ENCODE results near the gene GPC6. TPM values are rescaled to one million over a fixed set of nuclear protein-coding genes. Genes with fewer than 3 reads are reported as not detected.

GPC6 gene
- total and polyA plus RNA-seq, 10 donors, result 0.22 to 9.3 (median 4.5) TPM

DNA sequence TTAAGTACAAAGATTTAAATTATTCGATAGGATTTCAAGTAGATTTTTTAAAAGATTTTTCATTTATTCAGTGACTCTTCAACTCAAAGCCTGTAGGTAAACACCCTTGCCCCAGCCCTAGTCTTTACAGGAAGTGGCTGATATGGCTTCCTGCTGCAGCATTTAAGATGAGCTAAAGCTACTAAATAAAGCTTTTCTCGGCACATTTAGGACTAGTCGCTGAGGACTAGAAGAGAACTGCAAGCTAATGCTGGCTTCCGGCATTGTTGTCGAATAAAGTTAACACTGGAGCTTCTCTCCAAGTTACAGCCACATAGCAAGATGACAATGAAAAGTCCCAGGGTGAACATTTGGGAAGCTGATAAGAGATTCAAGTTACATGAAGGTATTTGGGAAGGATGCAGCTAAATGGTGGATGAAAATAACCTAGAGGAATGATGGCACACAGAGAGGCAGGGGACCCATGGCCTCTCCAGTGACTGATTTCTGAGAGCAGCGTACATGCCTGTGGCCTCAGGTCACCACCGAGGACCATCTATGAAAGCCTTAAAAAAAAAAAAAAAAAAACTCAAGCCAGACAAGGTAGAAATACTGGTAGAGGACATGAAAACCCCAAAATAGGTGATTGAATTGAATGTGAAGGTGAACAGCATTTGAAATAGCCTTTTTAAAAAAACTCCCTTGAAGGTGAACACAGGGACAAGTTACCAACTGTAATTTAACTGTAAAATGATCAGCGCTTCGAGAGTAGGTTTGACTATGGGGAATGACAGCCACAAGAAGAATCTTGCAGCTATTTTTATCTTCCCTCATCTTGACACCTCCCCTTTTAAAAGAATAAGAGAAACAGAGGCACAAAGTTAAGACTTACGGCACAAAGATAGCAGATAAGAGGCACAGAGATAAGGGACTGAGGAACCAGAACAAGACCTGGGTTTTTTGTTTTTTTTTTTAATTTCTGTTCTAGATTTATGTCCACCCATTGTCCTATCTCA is 1097.5 kb downstream of the GPC6 start:
- Histone ChIP-seq H3K9me3 (no peaks in the 10 kb centered on the region), H3K4me3 (no peak overlapping the region), H3K27me3 (replicated peaks in 1 of 7) (no peaks in the 10 kb centered on the region), H3K36me3 (no peaks in the 10 kb centered on the region), H3K4me1 (peaks cover 19 to 64% (median 34%) of the 10 kb centered on the region in 6 donors), H3K27ac (peak overlapping the region; percentile 31 to 83 (median 68))
- 47 to 66% (median 52%) methylated on average over 10 of the region's 10 CpGs for WGBS, 5 donors
- intact Hi-C loops (cut with DNase I; ENCODE audit: low total_unique reads), result no loop called here
- DNase-seq, result no peak
- TF ChIP-seq, protein P1, sequence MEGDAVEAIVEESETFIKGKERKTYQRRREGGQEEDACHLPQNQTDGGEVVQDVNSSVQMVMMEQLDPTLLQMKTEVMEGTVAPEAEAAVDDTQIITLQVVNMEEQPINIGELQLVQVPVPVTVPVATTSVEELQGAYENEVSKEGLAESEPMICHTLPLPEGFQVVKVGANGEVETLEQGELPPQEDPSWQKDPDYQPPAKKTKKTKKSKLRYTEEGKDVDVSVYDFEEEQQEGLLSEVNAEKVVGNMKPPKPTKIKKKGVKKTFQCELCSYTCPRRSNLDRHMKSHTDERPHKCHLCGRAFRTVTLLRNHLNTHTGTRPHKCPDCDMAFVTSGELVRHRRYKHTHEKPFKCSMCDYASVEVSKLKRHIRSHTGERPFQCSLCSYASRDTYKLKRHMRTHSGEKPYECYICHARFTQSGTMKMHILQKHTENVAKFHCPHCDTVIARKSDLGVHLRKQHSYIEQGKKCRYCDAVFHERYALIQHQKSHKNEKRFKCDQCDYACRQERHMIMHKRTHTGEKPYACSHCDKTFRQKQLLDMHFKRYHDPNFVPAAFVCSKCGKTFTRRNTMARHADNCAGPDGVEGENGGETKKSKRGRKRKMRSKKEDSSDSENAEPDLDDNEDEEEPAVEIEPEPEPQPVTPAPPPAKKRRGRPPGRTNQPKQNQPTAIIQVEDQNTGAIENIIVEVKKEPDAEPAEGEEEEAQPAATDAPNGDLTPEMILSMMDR (IDR thresholded peaks at IDR 0.05 in 8 of 11, conservative IDR thresholded peaks at IDR 0.05 in 3 of 11), result peak in 4 of 11 experiments; percentile 6 to 30 (median 19)
- no peak for TF ChIP-seq POLR2A (IDR thresholded peaks at IDR 0.05)

DNA sequence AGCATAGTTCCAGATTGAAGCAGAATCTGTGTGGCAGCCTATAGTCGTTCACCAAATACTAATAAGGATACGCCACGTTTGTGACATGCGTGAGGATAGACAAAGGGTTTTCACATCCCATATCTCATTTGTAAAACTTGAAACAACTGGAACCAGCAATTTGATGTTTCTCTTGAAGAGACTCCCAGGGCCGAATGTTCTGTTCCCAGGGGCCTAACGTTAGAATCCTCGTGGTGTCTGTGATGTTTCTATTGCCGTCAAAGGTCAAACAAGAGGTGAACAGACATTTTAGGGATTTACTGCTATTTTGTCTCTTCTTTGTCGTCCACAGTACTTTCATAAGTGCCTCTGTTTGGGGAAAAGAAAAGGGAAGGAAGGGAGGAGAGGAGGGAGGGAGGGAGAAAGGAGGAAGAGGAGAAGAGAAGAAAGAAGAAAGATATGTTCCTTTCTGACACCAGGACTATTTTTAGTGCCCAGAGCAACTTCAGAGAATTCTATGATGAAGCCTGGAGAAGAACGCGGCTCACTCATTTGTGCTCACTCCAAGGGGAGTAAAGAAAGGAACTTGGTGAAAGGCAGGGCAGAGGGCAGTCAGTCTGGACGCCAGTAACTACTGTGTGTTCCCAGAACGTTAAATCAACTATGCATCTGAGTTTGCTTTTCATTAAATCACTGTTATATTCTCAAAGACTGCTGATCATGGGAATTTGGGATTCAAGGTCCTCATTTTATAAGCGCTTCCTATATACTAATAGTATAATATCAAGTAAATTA is 1098.3 kb downstream of the GPC6 start:
- DNase-seq, result no peak
- Histone ChIP-seq H3K36me3 (no peaks in the 10 kb centered on the region), H3K4me3 (no peak overlapping the region), H3K4me1 (peaks cover 21 to 73% (median 43%) of the 10 kb centered on the region in 6 donors), H3K27me3 (replicated peaks in 1 of 7) (no peaks in the 10 kb centered on the region), H3K27ac (peak overlapping the region in 5 of 8 donors; percentile 8 to 83 (median 73)), H3K9me3 (no peaks in the 10 kb centered on the region)
- intact Hi-C loops (cut with DNase I; ENCODE audit: low total_unique reads), result no loop called here
- no peak for TF ChIP-seq POLR2A (IDR thresholded peaks at IDR 0.05)
- TF ChIP-seq POLR2AphosphoS5 (IDR thresholded peaks at IDR 0.05), result no peak
- TF ChIP-seq, protein P1 (IDR thresholded peaks at IDR 0.05 in 8 of 11, conservative IDR thresholded peaks at IDR 0.05 in 3 of 11), result no peak
- 81 to 87% (median 85%) methylated on average over 14 of the region's 14 CpGs for WGBS, 5 donors

DNA sequence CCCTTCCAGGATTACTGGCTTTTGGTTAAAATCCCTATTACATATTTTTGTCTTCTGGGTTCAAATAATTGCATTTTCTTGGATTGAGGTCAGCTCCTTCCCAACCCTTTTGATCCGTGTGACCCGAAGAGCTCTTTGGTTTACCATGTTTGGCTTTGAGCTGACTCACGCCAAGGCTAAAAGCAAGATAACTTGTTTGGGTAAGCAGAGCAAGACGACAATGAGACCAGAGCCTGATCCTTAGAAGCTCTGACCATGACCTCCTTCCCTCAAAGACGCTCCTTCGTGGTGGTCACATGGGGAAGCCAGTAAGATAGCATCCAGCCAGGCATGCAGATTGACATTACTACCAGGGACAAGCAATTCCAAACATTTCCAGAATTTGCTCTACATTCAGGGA is 1099.0 kb downstream of the GPC6 start:
- peak overlapping the region in 1 of 8 donors; percentile 44 for H3K27ac ChIP-seq
- TF ChIP-seq POLR2AphosphoS5 (IDR thresholded peaks at IDR 0.05), result no peak
- no peak for TF ChIP-seq POLR2A (IDR thresholded peaks at IDR 0.05)
- TF ChIP-seq, protein P1 (IDR thresholded peaks at IDR 0.05 in 8 of 11, conservative IDR thresholded peaks at IDR 0.05 in 3 of 11), result no peak
- H3K4me3 ChIP-seq, result no peak overlapping the region
- H3K36me3 ChIP-seq, result no peaks in the 10 kb centered on the region
- no peak for DNase-seq
- 87 to 93% (median 92%) methylated on average over 6 of the region's 6 CpGs for WGBS, 5 donors
- H3K9me3 ChIP-seq, result no peaks in the 10 kb centered on the region
- no peaks in the 10 kb centered on the region for H3K27me3 ChIP-seq (replicated peaks in 1 of 7)
- peaks cover 24 to 80% (median 50%) of the 10 kb centered on the region in 6 donors for H3K4me1 ChIP-seq
- intact Hi-C loops (cut with DNase I; ENCODE audit: low total_unique reads), result no loop called here
